ENCODE results near the gene ARHGAP6.
"Not testable (repeated sequence)": the region's sequence is repeated elsewhere in the genome, so short reads cannot be mapped to it uniquely, and the experiment has no call there.

The ARHGAP6 gene

DNA sequence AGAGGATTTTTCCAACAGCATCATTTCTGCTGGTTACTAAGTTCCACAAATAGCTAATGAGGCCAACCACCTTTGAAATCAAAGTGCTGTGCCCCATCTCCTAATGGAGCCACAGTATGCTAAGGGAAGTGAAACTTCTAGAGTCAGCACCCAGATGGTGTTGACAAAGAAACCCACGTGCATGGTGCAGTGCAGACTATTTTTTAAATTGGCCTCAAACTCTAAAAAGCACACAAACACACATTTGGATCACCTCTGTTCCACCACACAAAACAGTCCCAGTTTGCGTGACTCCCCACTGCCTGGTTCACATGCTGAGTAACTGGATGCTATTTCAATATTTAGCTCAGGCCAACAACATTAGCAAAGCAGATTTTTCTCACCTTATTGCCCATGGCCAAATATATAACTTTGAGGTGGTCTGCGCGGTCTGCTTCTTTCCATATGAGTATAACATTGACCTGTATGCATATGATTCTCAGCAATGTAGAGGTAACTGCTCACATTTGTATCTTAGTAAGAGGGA is 302.6 kb downstream of the ARHGAP6 start:
- no peak overlapping the region for H3K27ac ChIP-seq
- TF ChIP-seq EZH2 (IDR thresholded peaks at IDR 0.05) = no peak
- TF ChIP-seq POLR2AphosphoS5 (IDR thresholded peaks at IDR 0.05; ENCODE audit: borderline replicate concordance, low read depth, low read length) = no peak
- no peak for TF ChIP-seq FOXP2 (optimal IDR thresholded peaks at IDR 0.05; ENCODE audit: control extremely low read depth, extremely low read length, insufficient read depth)
- H3K4me3 ChIP-seq = no peak overlapping the region
- no peaks in the 10 kb centered on the region for H3K36me3 ChIP-seq (ENCODE audit: insufficient read depth, low read length)
- H3K9me3 ChIP-seq (ENCODE audit: low read depth, low read length) = no peaks in the 10 kb centered on the region
- DNase-seq (ENCODE audit: low read depth, low spot score) = no peak
- H3K9ac ChIP-seq (ENCODE audit: insufficient read length) = no peak overlapping the region

DNA sequence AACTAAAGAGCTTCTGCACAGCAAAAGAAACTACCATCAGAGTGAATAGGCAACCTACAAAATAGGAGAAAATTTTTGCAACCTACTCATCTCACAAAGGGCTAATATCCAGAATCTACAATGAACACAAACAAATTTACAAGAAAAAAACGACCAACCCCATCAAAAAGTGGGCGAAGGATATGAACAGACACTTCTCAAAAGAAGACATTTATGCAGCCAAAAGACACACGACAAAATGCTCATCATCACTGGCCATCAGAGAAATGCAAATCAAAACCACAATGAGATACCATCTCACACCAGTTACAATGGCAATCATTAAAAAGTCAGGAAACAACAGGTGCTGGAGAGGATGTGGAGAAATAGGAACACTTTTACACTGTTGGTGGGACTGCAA is 304.1 kb downstream of the ARHGAP6 start:
- not testable (repeated sequence) for H3K9ac ChIP-seq (ENCODE audit: insufficient read length); DNase-seq (ENCODE audit: low read depth, low spot score); H3K36me3 ChIP-seq (ENCODE audit: insufficient read depth, low read length)

DNA sequence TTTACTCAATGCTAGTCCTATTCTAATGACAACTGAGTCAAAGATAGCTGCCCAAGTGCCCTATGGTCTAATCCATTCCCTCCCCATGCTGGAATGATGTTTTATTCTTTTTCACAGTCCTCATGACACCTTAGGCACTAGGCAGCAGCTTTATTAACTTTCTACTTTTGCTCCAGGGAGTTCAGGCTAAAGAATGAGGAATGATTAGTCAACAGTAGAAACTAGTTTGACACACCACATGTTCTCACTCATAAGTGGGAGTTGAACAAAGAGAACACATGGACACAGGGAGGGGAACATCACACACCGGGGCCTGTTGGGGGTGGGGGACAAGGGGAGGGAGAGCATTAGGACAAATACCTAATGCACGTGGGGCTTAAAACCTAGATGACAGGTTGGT is 309.8 kb downstream of the ARHGAP6 start:
- not testable (repeated sequence) for DNase-seq (ENCODE audit: low read depth, low spot score); H3K9me3 ChIP-seq (ENCODE audit: low read depth, low read length); H3K36me3 ChIP-seq (ENCODE audit: insufficient read depth, low read length); H3K27ac ChIP-seq; H3K9ac ChIP-seq (ENCODE audit: insufficient read length); H3K4me3 ChIP-seq

More for the DNA sequence above, 304.1 kb downstream of the ARHGAP6 start:
- H3K27ac ChIP-seq; H3K4me3 ChIP-seq; H3K9me3 ChIP-seq (ENCODE audit: low read depth, low read length): not testable (repeated sequence)

DNA sequence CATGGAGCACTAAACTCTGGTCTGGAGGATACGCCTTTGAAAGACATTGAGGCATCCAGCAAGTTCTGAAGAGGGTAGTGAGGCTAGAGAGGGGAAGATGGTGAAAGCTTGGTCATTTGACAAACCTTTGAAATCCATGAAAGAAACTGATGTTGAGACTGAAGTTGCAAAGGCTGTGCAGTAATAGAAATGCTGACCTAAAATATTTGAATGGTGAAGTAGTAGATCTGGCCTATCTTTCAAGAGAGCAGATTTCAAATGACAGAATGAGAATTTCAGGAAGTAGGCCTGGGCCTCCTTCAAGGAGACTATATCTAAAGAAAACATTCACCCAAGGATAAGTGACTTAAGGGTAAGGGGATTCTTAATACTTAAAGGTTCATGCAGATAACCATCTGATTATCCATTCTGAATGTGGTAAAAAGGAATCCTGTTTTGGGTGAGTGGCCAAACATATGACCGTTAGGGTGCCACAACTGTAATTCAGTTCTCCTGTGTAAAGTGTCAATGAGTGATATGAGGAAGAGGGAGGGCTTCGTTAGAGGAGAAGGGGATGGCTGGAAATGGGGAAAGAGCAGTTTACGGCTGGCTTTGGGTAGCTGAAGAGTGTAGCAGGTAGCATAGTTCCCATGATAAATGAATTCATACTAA is 310.3 kb downstream of the ARHGAP6 start:
- Histone ChIP-seq H3K9ac (ENCODE audit: insufficient read length) (no peak overlapping the region), H3K27ac (no peak overlapping the region), H3K9me3 (ENCODE audit: low read depth, low read length) (no peaks in the 10 kb centered on the region), H3K36me3 (ENCODE audit: insufficient read depth, low read length) (no peaks in the 10 kb centered on the region), H3K4me3 (no peak overlapping the region)
- TF ChIP-seq EZH2 (IDR thresholded peaks at IDR 0.05) (no peak), POLR2AphosphoS5 (IDR thresholded peaks at IDR 0.05; ENCODE audit: borderline replicate concordance, low read depth, low read length) (no peak), FOXP2 (optimal IDR thresholded peaks at IDR 0.05; ENCODE audit: control extremely low read depth, extremely low read length, insufficient read depth) (no peak)
- no peak for DNase-seq (ENCODE audit: low read depth, low spot score)

- no peak overlapping the region for H3K9ac ChIP-seq (ENCODE audit: insufficient read length)
- no peaks in the 10 kb centered on the region for H3K36me3 ChIP-seq (ENCODE audit: insufficient read depth, low read length)
- H3K9me3 ChIP-seq (ENCODE audit: low read depth, low read length) = no peaks in the 10 kb centered on the region
- H3K27ac ChIP-seq = no peak overlapping the region
- H3K4me3 ChIP-seq = no peak overlapping the region
- TF ChIP-seq POLR2AphosphoS5 (IDR thresholded peaks at IDR 0.05; ENCODE audit: borderline replicate concordance, low read depth, low read length) = no peak
- no peak for TF ChIP-seq FOXP2 (optimal IDR thresholded peaks at IDR 0.05; ENCODE audit: control extremely low read depth, extremely low read length, insufficient read depth)
- TF ChIP-seq EZH2 (IDR thresholded peaks at IDR 0.05) = no peak
- DNase-seq (ENCODE audit: low read depth, low spot score) = no peak
Measured at GRCh38 chrX:11352296-11352741, 313.4 kb downstream of the ARHGAP6 start.

DNA sequence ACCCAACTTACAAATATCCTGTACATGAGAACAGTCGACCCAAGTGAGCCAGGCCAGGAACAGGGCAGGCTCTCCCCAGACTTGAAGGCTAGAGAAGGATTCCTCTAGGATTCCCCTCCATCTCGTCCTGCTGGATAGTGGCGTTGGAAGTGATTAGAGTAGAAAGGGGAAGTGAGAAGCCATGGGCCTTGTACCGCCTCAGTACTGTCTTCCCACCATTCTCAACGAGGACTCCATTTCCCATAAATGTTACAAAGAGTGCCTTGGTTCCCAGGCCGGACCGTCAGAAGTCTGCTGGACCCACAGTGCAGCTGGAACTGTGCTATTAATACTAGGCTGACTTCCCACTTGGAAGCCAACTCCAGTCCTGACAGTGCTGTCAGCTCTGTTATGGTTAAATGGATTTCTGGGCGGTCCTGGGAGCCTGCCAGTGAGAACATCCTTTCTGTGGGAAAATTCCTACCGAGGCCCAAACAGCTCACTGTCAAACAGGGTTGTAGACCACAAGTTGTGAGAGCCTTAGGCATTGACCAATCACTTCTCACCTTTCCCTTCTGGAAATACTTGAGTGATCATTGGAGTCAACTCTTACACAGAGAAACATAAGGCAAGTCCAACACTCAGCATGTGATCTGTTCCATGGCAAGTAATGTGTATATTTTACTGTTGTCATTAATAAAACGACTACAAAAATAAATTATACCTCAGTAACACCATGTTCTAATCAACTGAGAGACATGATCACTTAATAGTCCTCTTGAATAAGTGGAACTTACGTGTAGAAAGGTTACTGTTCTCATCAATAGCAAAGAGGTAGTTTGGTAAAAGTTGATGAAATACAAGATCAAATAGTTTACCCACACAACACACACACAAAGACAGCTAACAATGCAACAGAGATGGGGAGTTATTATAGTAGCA is 314.1 kb downstream of the ARHGAP6 start:
- Histone ChIP-seq H3K4me3 (no peak overlapping the region), H3K36me3 (ENCODE audit: insufficient read depth, low read length) (no peaks in the 10 kb centered on the region), H3K27ac (no peak overlapping the region), H3K9me3 (ENCODE audit: low read depth, low read length) (no peaks in the 10 kb centered on the region), H3K9ac (ENCODE audit: insufficient read length) (no peak overlapping the region)
- no peak for TF ChIP-seq EZH2 (IDR thresholded peaks at IDR 0.05)
- TF ChIP-seq POLR2AphosphoS5 (IDR thresholded peaks at IDR 0.05; ENCODE audit: borderline replicate concordance, low read depth, low read length) = no peak
- no peak for TF ChIP-seq FOXP2 (optimal IDR thresholded peaks at IDR 0.05; ENCODE audit: control extremely low read depth, extremely low read length, insufficient read depth)
- no peak for DNase-seq (ENCODE audit: low read depth, low spot score)

DNA sequence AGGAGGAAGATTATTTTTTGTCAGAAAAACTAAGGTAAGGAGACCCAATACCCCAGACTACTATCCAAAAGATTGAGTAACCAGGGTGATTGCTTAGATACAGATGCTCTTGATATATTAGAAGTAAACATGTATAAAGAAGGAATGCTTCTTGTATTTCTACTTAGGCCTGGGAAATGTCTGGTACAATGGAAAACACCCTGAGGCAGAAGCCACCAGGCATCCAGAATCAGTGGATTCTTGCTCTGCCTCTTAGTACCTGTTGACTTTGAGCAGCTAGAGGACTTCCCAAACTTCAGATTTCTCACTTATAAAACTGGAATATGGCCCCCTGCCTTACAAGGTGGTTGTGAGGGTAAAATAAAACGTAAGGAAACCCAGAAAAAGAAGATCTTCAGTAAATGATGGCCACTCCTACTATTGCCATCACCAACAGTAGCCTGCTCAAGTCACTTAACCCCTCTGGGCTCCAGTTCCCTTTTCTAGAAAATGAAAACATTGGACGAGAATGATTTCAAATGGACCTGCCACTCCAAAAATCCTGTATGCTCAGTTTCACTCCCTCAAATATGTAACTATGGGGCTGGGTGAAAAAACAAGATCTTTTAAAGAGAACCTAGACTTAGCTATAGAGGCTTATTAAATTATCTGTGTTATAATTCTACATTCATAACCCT is 315.9 kb downstream of the ARHGAP6 start:
- no peak overlapping the region for H3K4me3 ChIP-seq
- no peak overlapping the region for H3K27ac ChIP-seq
- no peaks in the 10 kb centered on the region for H3K36me3 ChIP-seq (ENCODE audit: insufficient read depth, low read length)
- no peaks in the 10 kb centered on the region for H3K9me3 ChIP-seq (ENCODE audit: low read depth, low read length)
- no peak overlapping the region for H3K9ac ChIP-seq (ENCODE audit: insufficient read length)
- no peak for DNase-seq (ENCODE audit: low read depth, low spot score)
- TF ChIP-seq POLR2AphosphoS5 (IDR thresholded peaks at IDR 0.05; ENCODE audit: borderline replicate concordance, low read depth, low read length) (no peak), EZH2 (IDR thresholded peaks at IDR 0.05) (no peak), FOXP2 (optimal IDR thresholded peaks at IDR 0.05; ENCODE audit: control extremely low read depth, extremely low read length, insufficient read depth) (no peak)

- Histone ChIP-seq H3K36me3 (ENCODE audit: insufficient read depth, low read length) (no peaks in the 10 kb centered on the region), H3K9me3 (ENCODE audit: low read depth, low read length) (no peaks in the 10 kb centered on the region), H3K4me3 (no peak overlapping the region), H3K27ac (no peak overlapping the region), H3K9ac (ENCODE audit: insufficient read length) (no peak overlapping the region)
- DNase-seq (ENCODE audit: low read depth, low spot score) = no peak
- TF ChIP-seq POLR2AphosphoS5 (IDR thresholded peaks at IDR 0.05; ENCODE audit: borderline replicate concordance, low read depth, low read length) (no peak), EZH2 (IDR thresholded peaks at IDR 0.05) (no peak), FOXP2 (optimal IDR thresholded peaks at IDR 0.05; ENCODE audit: control extremely low read depth, extremely low read length, insufficient read depth) (no peak)
Measured at GRCh38 chrX:11349020-11349419, 316.7 kb downstream of the ARHGAP6 start.

Measured in SK-N-MC (cell line).